HepG2 (cell line): Measurements from ENCODE around the gene JPT2.

ENCODE experiments used
- ATF2 ChIP-seq: sonication (generic); formaldehyde crosslinking; IDR thresholded peaks from 2 replicates; pipeline ENCODE4 v1.4.0; 2020; ENCODE audit warnings: missing genetic modification reagents
- CTCF ChIP-seq: sonication (generic); formaldehyde crosslinking; IDR thresholded peaks from 2 replicates; pipeline ENCODE4 v1.5.0; 2020; ENCODE audit warnings: mild to moderate bottlenecking, missing genetic modification reagents, moderate library complexity
- GABPB1 ChIP-seq: IDR thresholded peaks from 2 replicates; pipeline ENCODE4 v1.6.1; 2016; ENCODE audit warnings: mild to moderate bottlenecking, missing genetic modification reagents, moderate library complexity, missing compliant biosample characterization
- GLI4 ChIP-seq: sonication (generic); formaldehyde crosslinking; IDR thresholded peaks from 2 replicates; pipeline ENCODE4 v1.5.1; 2020; ENCODE audit warnings: missing genetic modification reagents, mild to moderate bottlenecking, moderate library complexity, borderline replicate concordance
- YY1 ChIP-seq: IDR thresholded peaks from 2 replicates; pipeline ENCODE4 v1.6.1; 2011; ENCODE audit warnings: low read length, low read depth, moderate library complexity, mild to moderate bottlenecking; ENCODE audit not compliant: insufficient read depth, insufficient replicate concordance
- ZBTB8A ChIP-seq: sonication (generic); formaldehyde crosslinking; IDR thresholded peaks from 2 replicates; pipeline ENCODE4 v1.4.0; 2020; ENCODE audit warnings: mild to moderate bottlenecking, low read depth, missing genetic modification reagents, borderline replicate concordance

GRCh38 chr16:1670371-1670770, 7.7 kb upstream of the JPT2 start:
- TF ChIP-seq CTCF: no peak
- no peak for TF ChIP-seq GLI4 (CRISPR knock-in tag)
- no peak for TF ChIP-seq YY1
- no peak for TF ChIP-seq GABPB1 (CRISPR knock-in tag)
- TF ChIP-seq ZBTB8A: no peak
- TF ChIP-seq ATF2 (CRISPR knock-in tag): no peak
